ENCODE results near the gene PITPNB. TPM values are rescaled to one million over a fixed set of nuclear protein-coding genes. Genes with fewer than 3 reads are reported as not detected.

PITPNB gene
- total RNA-seq, 4 donors from 2014 or later = 34.7 to 47.6 (median 40.4) TPM

DNA sequence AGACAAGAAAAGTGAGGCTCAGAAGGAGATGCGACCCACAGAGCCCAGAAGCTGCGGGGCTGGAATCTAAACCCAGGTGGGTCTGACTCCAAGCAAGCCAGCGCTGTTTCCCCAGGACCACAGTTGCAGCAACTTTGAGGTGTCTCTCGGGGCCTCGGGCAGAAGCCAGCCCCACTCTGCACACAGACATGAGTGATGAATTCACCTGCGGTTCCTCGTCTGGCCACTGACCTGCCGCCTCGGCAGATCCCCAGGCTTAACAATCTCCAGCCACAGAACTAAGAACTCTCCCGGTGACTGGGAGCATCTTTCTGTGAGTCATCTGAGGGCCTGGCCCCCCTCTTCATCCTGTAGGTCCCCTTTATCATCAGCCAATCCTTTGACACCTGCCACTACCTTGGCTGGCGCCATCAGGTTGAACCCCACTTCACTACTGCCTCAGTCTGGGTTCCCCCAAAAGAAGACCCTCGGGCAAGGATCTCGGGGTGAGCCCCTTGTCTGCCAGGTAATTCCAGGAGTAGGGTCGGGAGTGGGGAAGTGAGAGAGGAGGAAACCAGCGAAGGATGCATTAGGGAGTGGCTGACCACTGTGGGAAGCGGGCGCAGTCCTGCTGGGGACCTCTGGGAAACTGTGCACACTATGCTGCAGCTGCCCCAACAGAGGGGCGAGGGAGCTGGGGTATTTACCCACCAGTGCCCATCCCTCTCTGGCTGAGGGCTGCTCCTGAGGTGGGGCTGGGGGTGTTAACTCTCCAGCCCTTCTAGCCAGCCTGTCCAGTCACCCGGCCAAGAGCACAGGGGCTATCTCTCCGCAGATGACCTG is 84.5 kb downstream of the PITPNB start:
- Histone ChIP-seq H3K36me3 (no peaks in the 10 kb centered on the region), H3K4me1 (no peaks in the 10 kb centered on the region), H3K9me3 (no peaks in the 10 kb centered on the region), H3K4me3 (no peak overlapping the region), H3K27me3 (no peaks in the 10 kb centered on the region), H3K27ac (no peak overlapping the region)
- WGBS = 92% methylated on average over 17 of the region's 20 CpGs
- peak; percentile 42 to 67 for DNase-seq (ENCODE audit: low spot score in 2 of 2)
- TF ChIP-seq EP300 (IDR thresholded peaks at IDR 0.05) (no peak), POLR2AphosphoS5 (IDR thresholded peaks at IDR 0.05) (no peak), POLR2A (IDR thresholded peaks at IDR 0.05) (no peak)
- TF ChIP-seq, protein P1, sequence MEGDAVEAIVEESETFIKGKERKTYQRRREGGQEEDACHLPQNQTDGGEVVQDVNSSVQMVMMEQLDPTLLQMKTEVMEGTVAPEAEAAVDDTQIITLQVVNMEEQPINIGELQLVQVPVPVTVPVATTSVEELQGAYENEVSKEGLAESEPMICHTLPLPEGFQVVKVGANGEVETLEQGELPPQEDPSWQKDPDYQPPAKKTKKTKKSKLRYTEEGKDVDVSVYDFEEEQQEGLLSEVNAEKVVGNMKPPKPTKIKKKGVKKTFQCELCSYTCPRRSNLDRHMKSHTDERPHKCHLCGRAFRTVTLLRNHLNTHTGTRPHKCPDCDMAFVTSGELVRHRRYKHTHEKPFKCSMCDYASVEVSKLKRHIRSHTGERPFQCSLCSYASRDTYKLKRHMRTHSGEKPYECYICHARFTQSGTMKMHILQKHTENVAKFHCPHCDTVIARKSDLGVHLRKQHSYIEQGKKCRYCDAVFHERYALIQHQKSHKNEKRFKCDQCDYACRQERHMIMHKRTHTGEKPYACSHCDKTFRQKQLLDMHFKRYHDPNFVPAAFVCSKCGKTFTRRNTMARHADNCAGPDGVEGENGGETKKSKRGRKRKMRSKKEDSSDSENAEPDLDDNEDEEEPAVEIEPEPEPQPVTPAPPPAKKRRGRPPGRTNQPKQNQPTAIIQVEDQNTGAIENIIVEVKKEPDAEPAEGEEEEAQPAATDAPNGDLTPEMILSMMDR (IDR thresholded peaks at IDR 0.05) = no peak

- H3K4me3 ChIP-seq = no peak overlapping the region
- no peak overlapping the region for H3K27ac ChIP-seq
- no peaks in the 10 kb centered on the region for H3K9me3 ChIP-seq
- peak in 1 of 2 donors; percentile 45 for DNase-seq (ENCODE audit: low spot score in 2 of 2)
- 87% methylated on average over 2 of the region's 2 CpGs for WGBS
- TF ChIP-seq EP300 (IDR thresholded peaks at IDR 0.05) (no peak), POLR2AphosphoS5 (IDR thresholded peaks at IDR 0.05) (no peak), POLR2A (IDR thresholded peaks at IDR 0.05) (no peak)
- TF ChIP-seq, protein P1 (IDR thresholded peaks at IDR 0.05) = no peak
- H3K4me1 ChIP-seq = no peaks in the 10 kb centered on the region
- no peaks in the 10 kb centered on the region for H3K36me3 ChIP-seq
- no peaks in the 10 kb centered on the region for H3K27me3 ChIP-seq
These were observed 85.3 kb downstream of the PITPNB start for GRCh38 chr22:27833803-27834202.

DNA sequence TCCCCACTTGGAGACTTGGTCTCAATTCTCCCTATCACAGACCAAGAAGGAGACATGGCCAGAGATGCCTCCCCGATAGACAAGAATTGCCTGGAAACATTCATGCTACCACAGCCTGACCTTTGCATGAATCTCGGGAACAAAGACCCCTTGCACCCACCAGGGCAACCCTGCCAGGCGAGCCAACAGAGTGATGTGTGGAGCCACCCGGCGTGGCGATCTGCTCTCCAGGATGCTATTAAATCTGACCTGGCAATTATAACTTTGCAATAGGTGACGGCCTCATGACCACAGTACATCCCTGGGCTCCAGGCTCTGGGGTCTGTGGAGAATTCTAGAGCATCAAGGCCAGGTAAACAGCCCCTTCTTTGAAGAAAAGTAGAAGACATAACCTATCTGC is 86.5 kb downstream of the PITPNB start:
- Histone ChIP-seq H3K27me3 (no peaks in the 10 kb centered on the region), H3K9me3 (no peaks in the 10 kb centered on the region), H3K4me3 (no peak overlapping the region), H3K4me1 (no peaks in the 10 kb centered on the region), H3K27ac (no peak overlapping the region), H3K36me3 (no peaks in the 10 kb centered on the region)
- WGBS = 95% methylated on average over 6 of the region's 7 CpGs
- TF ChIP-seq, protein P1 (IDR thresholded peaks at IDR 0.05) = no peak
- no peak for TF ChIP-seq EP300 (IDR thresholded peaks at IDR 0.05)
- no peak for TF ChIP-seq POLR2AphosphoS5 (IDR thresholded peaks at IDR 0.05)
- no peak for TF ChIP-seq POLR2A (IDR thresholded peaks at IDR 0.05)
- no peak for DNase-seq (ENCODE audit: low spot score in 2 of 2)

DNA sequence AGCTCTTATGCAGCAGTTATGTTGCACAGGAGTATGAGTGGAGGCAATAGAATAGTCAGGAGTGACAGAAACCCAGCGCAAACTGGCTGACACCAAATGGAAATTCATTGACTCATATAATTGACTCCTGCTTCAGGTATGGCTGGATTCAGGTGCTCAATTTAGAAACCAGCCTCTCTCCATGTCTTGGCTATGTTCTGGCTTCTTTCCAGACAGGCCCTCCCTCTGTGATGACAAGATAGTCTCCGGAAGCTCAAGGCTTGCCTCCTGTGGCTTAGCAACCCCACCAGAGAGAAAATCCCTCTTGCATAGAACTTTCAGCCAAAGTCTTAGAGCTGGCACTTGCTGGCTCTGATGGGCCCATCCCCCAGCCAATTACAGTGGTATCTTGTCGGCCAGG is 89.4 kb downstream of the PITPNB start:
- Histone ChIP-seq H3K4me3 (no peak overlapping the region), H3K27me3 (no peaks in the 10 kb centered on the region), H3K36me3 (no peaks in the 10 kb centered on the region), H3K9me3 (no peaks in the 10 kb centered on the region), H3K4me1 (no peaks in the 10 kb centered on the region), H3K27ac (no peak overlapping the region)
- no peak for DNase-seq (ENCODE audit: low spot score in 2 of 2)
- TF ChIP-seq POLR2AphosphoS5 (IDR thresholded peaks at IDR 0.05) (no peak), EP300 (IDR thresholded peaks at IDR 0.05) (no peak), POLR2A (IDR thresholded peaks at IDR 0.05) (no peak)
- 94% methylated on average over 3 of the region's 3 CpGs for WGBS

GRCh38 chr22:27827604-27828587 is 91.2 kb downstream of the PITPNB start:
- Histone ChIP-seq H3K4me3 (no peak overlapping the region), H3K4me1 (no peaks in the 10 kb centered on the region), H3K27ac (peak overlapping the region; percentile 46), H3K36me3 (no peaks in the 10 kb centered on the region), H3K27me3 (no peaks in the 10 kb centered on the region), H3K9me3 (no peaks in the 10 kb centered on the region)
- DNase-seq (ENCODE audit: low spot score in 2 of 2) = no peak
- 81% methylated on average over 23 of the region's 23 CpGs for WGBS
- TF ChIP-seq POLR2A (IDR thresholded peaks at IDR 0.05) (no peak), POLR2AphosphoS5 (IDR thresholded peaks at IDR 0.05) (no peak), EP300 (IDR thresholded peaks at IDR 0.05) (no peak)
- TF ChIP-seq, protein P1 (IDR thresholded peaks at IDR 0.05) = no peak

All from suprapubic skin (tissue), 4 donors.